Stimulated activated CD4-positive, alpha-beta T cell treated with anti-CD3 and anti-CD28 coated beads, Interleukin-2, amount 100 ng/mL, for 4 hours (primary cell): Measurements from ENCODE around the gene GJC3.
A peak's percentile ranks its signal among the peaks of the same experiment; 100 is the strongest.
"Not testable (repeated sequence)": the region's sequence is repeated elsewhere in the genome, so short reads cannot be mapped to it uniquely, and the experiment has no call there.

ENCODE experiments used
- DNase-seq: peaks from one replicate; pipeline ENCODE4 v3.0.0-alpha.2; 2020; ENCODE audit warnings: low read depth

GJC3 gene

DNA sequence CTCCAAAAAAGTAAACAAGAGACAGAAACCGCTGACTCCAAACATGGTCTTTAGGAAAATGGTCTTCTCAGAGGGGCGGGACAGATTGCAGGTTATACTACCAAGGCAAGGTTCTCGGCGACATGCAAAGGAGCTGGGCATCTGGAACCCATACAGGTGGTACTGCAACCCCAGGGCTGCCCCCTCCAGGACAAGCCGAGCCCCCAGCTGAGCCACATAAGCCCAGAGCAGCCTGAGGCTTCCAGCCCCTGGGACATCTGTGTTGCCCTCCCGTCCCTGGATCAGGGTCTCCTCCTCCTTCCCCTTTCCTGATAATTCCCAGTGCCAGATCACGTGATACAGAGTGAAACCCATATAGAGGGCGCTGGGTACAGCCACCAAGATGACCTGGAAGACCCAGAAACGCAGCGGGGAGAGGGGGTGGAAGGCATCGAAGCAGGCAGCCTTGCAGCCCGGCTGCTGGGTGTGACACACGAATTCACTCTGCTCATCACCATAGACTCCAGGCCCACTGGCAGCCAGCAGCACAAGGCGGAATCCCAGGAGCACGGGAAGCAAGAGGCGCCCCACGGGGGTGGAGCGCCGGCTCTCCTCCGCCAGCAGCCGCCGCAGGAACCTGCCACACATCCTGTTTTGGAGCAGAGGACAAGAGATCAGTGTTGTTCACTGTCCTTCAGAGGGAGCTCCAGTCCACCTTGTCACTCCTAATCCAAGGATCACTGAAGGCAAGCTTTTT is at the start of gene GJC3:
TSS of gene GJC3 (minus strand) at position 627 of the 736 bp plus-strand sequence. CDS start at position 627, 0 bp downstream.
- DNase-seq: peak; percentile 8

GRCh38 chr7:99976626-99977025 is 47.2 kb upstream of the GJC3 start:
- DNase-seq: no peak

GRCh38 chr7:99975782-99976521 is 46.5 kb upstream of the GJC3 start, which contains the start of gene AZGP1:
Gene AZGP1, minus strand, starts transcription at chr7:99976031. Its CDS starts 11 bp downstream, at chr7:99976020.
- DNase-seq: no peak

DNA sequence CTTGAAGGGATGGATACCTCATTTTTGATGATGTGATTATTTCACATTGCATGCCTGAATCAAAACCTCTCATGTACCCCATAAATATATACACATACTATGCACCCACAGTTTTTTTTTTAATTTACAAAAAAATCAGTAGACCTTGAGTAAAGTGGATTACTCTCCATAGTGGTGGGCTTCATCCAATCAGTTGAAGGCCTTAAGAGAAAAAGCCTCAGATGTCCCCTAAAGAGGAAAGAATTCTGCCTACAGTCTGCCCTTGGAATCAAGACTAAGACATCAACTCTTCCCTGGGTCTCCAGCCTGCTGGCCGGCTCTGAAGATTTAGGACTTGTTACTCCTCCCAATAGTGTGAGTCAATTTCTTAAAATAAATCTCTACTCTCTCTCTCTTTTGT is 45.3 kb upstream of the GJC3 start:
- no peak for DNase-seq

GRCh38 chr7:99973817-99974216 is 44.4 kb upstream of the GJC3 start:
- DNase-seq: not testable (repeated sequence)

GRCh38 chr7:99971242-99971641 is 41.8 kb upstream of the GJC3 start:
- no peak for DNase-seq

GRCh38 chr7:99969813-99970212 is 40.4 kb upstream of the GJC3 start:
- not testable (repeated sequence) for DNase-seq

GRCh38 chr7:99969298-99969697 is 39.9 kb upstream of the GJC3 start:
- DNase-seq: no peak

- DNase-seq: no peak
These were observed 29.3 kb upstream of the GJC3 start for GRCh38 chr7:99958564-99959227.

GRCh38 chr7:99955247-99955646 is 25.8 kb upstream of the GJC3 start:
- no peak for DNase-seq

DNA sequence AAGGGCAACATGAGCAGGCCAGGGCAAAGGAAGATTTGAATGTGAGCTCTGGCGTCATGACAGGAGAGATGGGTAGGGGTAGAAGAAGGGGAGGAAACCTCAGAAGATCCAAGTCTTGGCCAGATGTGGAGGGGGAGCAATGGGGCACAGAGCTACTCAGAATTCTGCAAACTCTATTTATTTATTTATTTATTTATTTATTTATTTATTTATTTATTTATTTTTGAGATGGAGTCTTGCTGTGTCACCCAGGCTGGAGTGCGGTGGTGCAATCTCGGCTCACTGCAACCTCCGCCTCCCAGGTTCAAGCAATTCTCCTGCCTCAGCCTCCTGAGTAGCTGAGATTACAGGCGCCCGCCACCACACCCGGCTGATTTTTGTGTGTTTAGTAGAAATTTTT is 25.2 kb upstream of the GJC3 start:
- DNase-seq: not testable (repeated sequence)

DNA sequence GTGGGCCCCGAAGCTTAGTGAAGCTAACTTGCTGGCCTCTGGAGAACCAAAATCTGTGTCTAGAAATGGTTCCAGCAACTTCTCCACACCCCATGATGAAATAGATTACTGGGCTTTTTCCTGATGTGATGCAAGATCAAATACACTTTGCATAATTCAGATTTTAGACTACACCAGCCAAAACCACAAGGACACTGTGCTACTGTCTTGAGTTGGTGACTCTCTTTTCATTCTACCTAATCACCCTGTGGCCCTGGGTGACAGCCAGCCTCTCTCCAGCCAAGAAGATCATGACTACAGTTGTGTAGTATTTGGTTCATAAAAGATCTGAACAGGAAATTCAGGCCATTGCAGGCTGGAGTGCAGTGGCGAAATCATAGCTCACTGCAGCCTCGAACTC is 24.2 kb upstream of the GJC3 start:
- DNase-seq: no peak

- DNase-seq: not testable (repeated sequence)
These were observed 23.2 kb upstream of the GJC3 start for GRCh38 chr7:99952649-99953048.

- DNase-seq: not testable (repeated sequence)
These were observed 21.4 kb upstream of the GJC3 start for GRCh38 chr7:99950819-99951218.

GRCh38 chr7:99949645-99950228 is 20.3 kb upstream of the GJC3 start:
- no peak for DNase-seq

GRCh38 chr7:99947608-99948007 is 18.2 kb upstream of the GJC3 start:
- no peak for DNase-seq

- DNase-seq: no peak
These were observed 15.2 kb upstream of the GJC3 start for GRCh38 chr7:99944497-99945070.

DNA sequence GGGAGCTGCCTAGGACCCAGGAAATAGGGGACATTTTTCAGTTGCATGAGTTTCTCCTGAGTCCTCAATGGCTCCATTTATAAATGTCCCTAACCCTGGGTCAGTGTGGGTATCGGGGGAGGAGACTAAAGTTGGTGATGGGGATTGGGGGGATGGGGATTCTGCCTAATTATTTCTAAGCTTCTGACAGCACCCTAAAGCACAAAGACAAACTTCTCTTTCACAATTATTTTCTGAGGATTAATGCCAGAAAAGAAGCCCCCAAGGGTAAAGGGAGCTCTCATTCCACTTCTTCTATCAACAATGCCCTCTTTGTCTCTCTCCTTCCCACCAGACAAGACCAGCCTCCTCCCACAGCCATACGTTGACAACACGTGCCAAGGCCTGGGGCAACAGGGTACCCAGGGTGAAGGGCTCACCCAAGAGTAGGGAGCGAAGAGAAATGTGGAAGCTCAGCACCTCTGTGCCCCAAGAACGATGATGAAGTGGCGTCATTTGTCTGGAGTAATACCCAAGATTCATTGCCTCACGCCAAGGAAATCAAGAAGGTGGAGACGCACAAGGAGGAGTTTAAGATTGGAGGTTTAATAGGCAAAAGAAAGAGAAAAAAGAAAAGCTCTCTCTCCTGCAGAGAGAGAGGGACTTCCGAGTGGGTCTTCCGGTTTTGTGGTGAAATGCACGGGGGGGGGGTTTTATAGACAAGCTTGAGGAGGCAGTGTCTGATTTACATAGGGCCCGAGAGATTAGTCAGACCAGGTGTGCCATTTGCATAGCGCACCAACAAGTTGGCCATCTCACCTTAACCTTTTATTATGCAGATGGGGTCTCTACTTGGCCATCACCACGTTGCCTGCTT is 14.4 kb upstream of the GJC3 start:
- DNase-seq: no peak

- DNase-seq: no peak
These were observed 8.9 kb upstream of the GJC3 start for GRCh38 chr7:99938296-99938695.

DNA sequence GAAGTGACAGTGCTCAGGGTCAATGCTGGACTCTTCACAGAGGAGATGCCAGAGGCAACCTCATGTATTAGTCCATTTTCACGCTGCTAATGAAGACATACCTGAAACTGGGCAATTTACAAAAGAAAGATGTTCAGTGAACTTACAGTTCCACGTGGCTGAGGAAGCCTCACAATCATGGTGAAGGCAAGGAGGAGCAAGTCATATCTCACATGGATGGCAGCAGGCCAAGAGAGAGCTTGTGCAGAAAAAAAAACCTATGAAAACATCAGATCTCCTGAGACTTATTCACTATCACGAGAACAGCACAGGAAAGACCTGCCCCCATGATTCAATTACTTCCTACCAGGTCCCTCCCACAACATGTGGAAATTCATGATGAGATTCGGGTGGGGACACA is 5.6 kb upstream of the GJC3 start:
- not testable (repeated sequence) for DNase-seq

- no peak for DNase-seq
These were observed 956 bp upstream of the GJC3 start for GRCh38 chr7:99930376-99930775.
